Chondrocyte (in vitro differentiated cells): ENCODE data around the gene SETMAR. TPM values are rescaled to one million over a fixed set of nuclear protein-coding genes. Genes with fewer than 3 reads are reported as not detected.
A peak's percentile ranks its signal among the peaks of the same experiment; 100 is the strongest.

Experiments used
- DNase-seq: peaks from one replicate; pipeline ENCODE4 v3.0.0; 2021; ENCODE audit warnings: mixed read lengths, low spot score
- H3K27ac Mint-ChIP-seq: one replicate; pipeline ENCODE4 v1.8.0; 2021; ENCODE audit warnings: mild to moderate bottlenecking, moderate library complexity, mixed read lengths; ENCODE audit not compliant: unreplicated experiment
- H3K27me3 Mint-ChIP-seq: 2 replicates; pipeline ENCODE4 v1.8.0; 2021; ENCODE audit warnings: low read depth, mixed read lengths
- H3K36me3 Mint-ChIP-seq: 2 replicates; pipeline ENCODE4 v1.8.0; 2021; ENCODE audit warnings: low read depth, mixed read lengths
- H3K4me1 Mint-ChIP-seq: 2 replicates; pipeline ENCODE4 v1.8.0; 2021; ENCODE audit warnings: low read depth, mild to moderate bottlenecking, mixed read lengths
- H3K4me3 Mint-ChIP-seq: one replicate; pipeline ENCODE4 v1.8.0; 2021; ENCODE audit warnings: mild to moderate bottlenecking, moderate library complexity, mixed read lengths; ENCODE audit not compliant: unreplicated experiment
- H3K9me3 Mint-ChIP-seq: 2 replicates; pipeline ENCODE4 v1.8.0; 2021; ENCODE audit warnings: low read depth, mixed read lengths
- CTCF ChIP-seq: fragments of 200-600 bp; sonication (generic); IDR thresholded peaks from 2 replicates; pipeline ENCODE4 v1.5.0; 2021; ENCODE audit warnings: antibody characterized with exemption, mild to moderate bottlenecking, moderate library complexity
- total RNA-seq: library from RNA; stranded (reverse); gene quantifications from 3 replicates; pipeline ENCODE4 v1.2.1, GENCODE V29; 2021

Gene SETMAR
- total RNA-seq, 1 donor from 2014 or later: 13.1 TPM

DNA sequence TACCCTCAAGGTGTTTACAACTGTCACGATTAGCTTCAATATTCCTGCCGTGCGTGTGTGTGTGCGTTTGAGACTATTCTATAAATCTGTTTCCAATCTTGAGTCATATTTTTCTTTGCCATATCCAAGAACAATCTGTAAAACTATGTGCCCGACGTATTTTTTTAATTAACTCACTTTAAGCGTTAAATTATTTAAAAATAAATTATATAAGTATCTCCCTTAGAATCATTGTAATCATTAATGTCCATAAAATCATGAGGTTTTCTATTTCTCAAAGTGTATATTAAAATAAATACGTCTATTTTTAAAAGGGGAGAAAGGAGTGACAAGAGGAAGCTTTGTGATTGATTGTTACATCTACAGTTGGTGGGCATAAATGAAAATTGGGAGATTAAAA is 2.9 kb downstream of the SETMAR start:
- TF ChIP-seq CTCF: no peak
- Mint-ChIP-seq H3K27ac (peak overlapping the region; percentile 55), H3K9me3 (no peaks in the 10 kb centered on the region), H3K4me1 (peaks cover 47% of the 10 kb centered on the region), H3K27me3 (no peaks in the 10 kb centered on the region), H3K4me3 (no peak overlapping the region), H3K36me3 (peaks cover 3% of the 10 kb centered on the region)
- no peak for DNase-seq

DNA sequence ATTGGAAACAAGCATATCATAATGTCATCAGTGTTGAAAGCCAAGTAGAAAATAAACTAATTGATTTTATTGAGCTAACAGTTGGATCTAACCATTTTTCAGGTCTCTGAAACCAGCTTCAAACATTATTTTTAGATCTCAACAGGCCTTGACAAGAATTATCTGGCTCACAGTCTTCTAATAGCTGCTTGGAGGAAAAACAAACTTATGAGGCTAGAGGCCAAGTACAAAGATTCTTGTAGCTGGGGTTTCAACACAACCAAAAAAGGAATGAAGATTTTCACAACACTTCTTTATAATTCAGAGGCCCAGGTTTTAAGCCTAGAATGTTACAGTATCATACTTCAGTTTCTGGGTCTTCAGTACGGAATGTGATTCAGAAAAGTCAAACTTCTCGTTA is 3.7 kb downstream of the SETMAR start:
- peak overlapping the region; percentile 55 for H3K27ac Mint-ChIP-seq
- H3K4me1 Mint-ChIP-seq: peaks cover 50% of the 10 kb centered on the region
- H3K27me3 Mint-ChIP-seq: no peaks in the 10 kb centered on the region
- peaks cover 3% of the 10 kb centered on the region for H3K36me3 Mint-ChIP-seq
- no peak for TF ChIP-seq CTCF
- no peak for DNase-seq
- H3K9me3 Mint-ChIP-seq: no peaks in the 10 kb centered on the region
- H3K4me3 Mint-ChIP-seq: no peak overlapping the region

GRCh38 chr3:4309491-4310128 is 6.4 kb downstream of the SETMAR start:
- Mint-ChIP-seq H3K27ac (no peak overlapping the region), H3K27me3 (no peaks in the 10 kb centered on the region), H3K4me1 (peaks cover 51% of the 10 kb centered on the region)

GRCh38 chr3:4310971-4311370 is 7.8 kb downstream of the SETMAR start:
- Mint-ChIP-seq H3K36me3 (peaks cover 11% of the 10 kb centered on the region), H3K4me3 (no peak overlapping the region), H3K27me3 (no peaks in the 10 kb centered on the region), H3K4me1 (peaks cover 37% of the 10 kb centered on the region), H3K9me3 (no peaks in the 10 kb centered on the region), H3K27ac (no peak overlapping the region)
- TF ChIP-seq CTCF: no peak
- DNase-seq: no peak

More at GRCh38 chr3:4309491-4310128, 6.4 kb downstream of the SETMAR start:
- H3K36me3 Mint-ChIP-seq: peaks cover 7% of the 10 kb centered on the region
- no peaks in the 10 kb centered on the region for H3K9me3 Mint-ChIP-seq
- DNase-seq: no peak
- no peak for TF ChIP-seq CTCF
- H3K4me3 Mint-ChIP-seq: no peak overlapping the region

- Mint-ChIP-seq H3K4me3 (no peak overlapping the region), H3K27ac (no peak overlapping the region), H3K9me3 (no peaks in the 10 kb centered on the region), H3K27me3 (no peaks in the 10 kb centered on the region), H3K36me3 (peaks cover 15% of the 10 kb centered on the region), H3K4me1 (peaks cover 32% of the 10 kb centered on the region)
- DNase-seq: no peak
- TF ChIP-seq CTCF: no peak
Observed at GRCh38 chr3:4311496-4311895, 8.3 kb downstream of the SETMAR start.
